TTC549 (cell line): ENCODE measurements around the gene IBSP.

ENCODE experiments used
- FAIRE-seq: peaks from 2 replicates; lab custom pipeline; 2012; peaks lifted over from hg19 to GRCh38; lab: Jason Lieb, UNC

IBSP gene

GRCh38 chr4:87799301-87800113 is at the start of gene IBSP:
IBSP (plus strand) TSS chr4:87799554; CDS start chr4:87802362, 2,808 bp downstream.
- no peak for FAIRE-seq

- FAIRE-seq: no peak
These were observed 49.5 kb upstream of the IBSP start for GRCh38 chr4:87749883-87750282.

- no peak for FAIRE-seq
These were observed 41.1 kb upstream of the IBSP start for GRCh38 chr4:87758270-87758669.

- no peak for FAIRE-seq
These were observed 37.0 kb upstream of the IBSP start for GRCh38 chr4:87762311-87762710.

GRCh38 chr4:87781569-87781968 is 17.8 kb upstream of the IBSP start:
- FAIRE-seq: no peak

GRCh38 chr4:87783781-87784180 is 15.6 kb upstream of the IBSP start:
- FAIRE-seq: no peak

- no peak for FAIRE-seq
These were observed 13.4 kb upstream of the IBSP start for GRCh38 chr4:87785731-87786509.

GRCh38 chr4:87802858-87803257 is 3.5 kb downstream of the IBSP start:
- no peak for FAIRE-seq

GRCh38 chr4:87803421-87803820 is 4.1 kb downstream of the IBSP start:
- FAIRE-seq: no peak

- FAIRE-seq: no peak
These were observed 5.5 kb downstream of the IBSP start for GRCh38 chr4:87804871-87805270.

GRCh38 chr4:87805971-87806370 is 6.6 kb downstream of the IBSP start:
- no peak for FAIRE-seq

- no peak for FAIRE-seq
These were observed 7.2 kb downstream of the IBSP start for GRCh38 chr4:87806520-87806919.

GRCh38 chr4:87807402-87807801 is 8.0 kb downstream of the IBSP start:
- no peak for FAIRE-seq

GRCh38 chr4:87811977-87812376 is 12.6 kb downstream of the IBSP start:
- FAIRE-seq: no peak

GRCh38 chr4:87819281-87819919 is 20.0 kb downstream of the IBSP start:
- FAIRE-seq: no peak

GRCh38 chr4:87823200-87823599 is 23.8 kb downstream of the IBSP start:
- no peak for FAIRE-seq

- no peak for FAIRE-seq
These were observed 24.4 kb downstream of the IBSP start for GRCh38 chr4:87823724-87824123.

- FAIRE-seq: no peak
These were observed 25.0 kb downstream of the IBSP start for GRCh38 chr4:87824352-87824751.

GRCh38 chr4:87832669-87833068 is 33.3 kb downstream of the IBSP start, which contains the start of gene MEPE:
MEPE (plus strand) TSS chr4:87832969; CDS start chr4:87834715, 1,746 bp downstream.
- no peak for FAIRE-seq

- FAIRE-seq: no peak
These were observed 35.0 kb downstream of the IBSP start for GRCh38 chr4:87834401-87834800.

GRCh38 chr4:87835197-87835596 is 35.8 kb downstream of the IBSP start:
- no peak for FAIRE-seq

GRCh38 chr4:87835743-87836142 is 36.4 kb downstream of the IBSP start:
- no peak for FAIRE-seq

- FAIRE-seq: no peak
These were observed 38.9 kb downstream of the IBSP start for GRCh38 chr4:87838205-87838604.
